HG03025 (cell line): Measurements from ENCODE around the gene SLC6A3.
"Not testable (repeated sequence)": the region's sequence is repeated elsewhere in the genome, so short reads cannot be mapped to it uniquely, and the experiment has no call there.

Source experiments
- ATAC-seq: cut with Tn5 transposase; IDR thresholded peaks from one replicate; pipeline ENCODE4 v1.9.1; 2021; ENCODE audit warnings: mild to moderate bottlenecking, moderate library complexity; ENCODE audit not compliant: unreplicated experiment, low FRiP score

The SLC6A3 gene

DNA sequence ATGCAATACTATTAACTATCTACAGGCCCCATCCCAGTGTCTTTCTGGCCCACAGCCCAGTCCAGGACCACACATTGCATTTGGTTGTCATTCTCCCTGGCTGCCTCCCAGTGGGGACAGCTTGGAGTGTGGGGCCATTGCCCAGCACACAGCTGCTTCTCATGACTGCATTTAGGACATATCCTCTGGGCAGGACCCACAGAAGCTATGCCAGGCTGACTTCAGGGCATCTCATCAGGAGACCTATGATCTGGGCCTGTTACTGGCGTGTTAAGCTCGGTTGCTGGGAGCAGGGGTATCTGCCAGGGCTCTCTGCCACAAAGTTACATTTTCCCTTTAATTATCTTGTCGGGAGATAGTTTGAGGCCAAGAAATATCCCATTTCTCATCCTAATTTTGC is 68.3 kb downstream of the SLC6A3 start:
- no peak for ATAC-seq

DNA sequence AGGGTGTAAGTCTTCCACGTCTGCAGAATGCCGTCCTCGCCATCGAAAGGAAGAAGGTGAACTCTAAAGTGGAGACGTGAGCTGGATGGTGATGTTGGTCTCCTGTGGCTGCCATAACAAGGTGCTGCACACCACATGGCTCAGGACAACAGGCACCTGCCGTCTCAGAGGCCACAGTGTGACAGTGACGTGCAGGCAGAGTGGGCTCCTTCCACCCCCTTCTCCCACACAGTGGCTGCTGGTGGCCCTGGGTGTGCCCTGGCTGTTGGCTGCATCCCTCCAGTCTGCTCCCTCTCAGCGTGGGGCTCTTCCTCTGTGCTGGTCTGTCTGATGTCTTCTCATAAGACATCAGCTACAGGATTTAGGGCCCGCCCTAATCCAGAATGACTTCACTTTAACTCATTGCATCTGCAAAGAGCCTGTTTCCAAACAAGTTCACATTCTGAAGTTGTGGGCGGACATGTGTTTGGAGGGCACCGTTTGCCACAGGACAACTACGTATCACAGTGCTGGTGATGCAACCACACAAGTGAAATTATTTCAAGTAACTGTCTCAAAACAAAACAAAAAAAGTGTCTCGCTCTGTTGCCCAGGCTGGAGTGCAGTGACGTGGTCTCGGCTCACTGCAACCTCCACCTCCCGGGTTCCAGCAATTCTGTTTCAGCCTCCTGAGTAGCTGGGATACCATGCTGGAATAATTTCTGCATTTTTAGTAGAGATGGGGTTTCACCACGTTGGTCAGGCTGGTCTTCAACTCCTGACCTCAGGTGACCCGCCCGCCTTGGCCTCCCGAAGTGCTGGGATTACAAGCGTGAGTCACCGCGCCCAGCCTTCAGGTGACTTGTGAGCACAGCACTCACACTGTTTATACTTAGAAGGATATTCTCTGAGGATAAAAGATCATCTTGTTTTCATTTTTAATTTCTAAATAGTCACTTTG is 69.1 kb downstream of the SLC6A3 start:
- ATAC-seq: no peak

DNA sequence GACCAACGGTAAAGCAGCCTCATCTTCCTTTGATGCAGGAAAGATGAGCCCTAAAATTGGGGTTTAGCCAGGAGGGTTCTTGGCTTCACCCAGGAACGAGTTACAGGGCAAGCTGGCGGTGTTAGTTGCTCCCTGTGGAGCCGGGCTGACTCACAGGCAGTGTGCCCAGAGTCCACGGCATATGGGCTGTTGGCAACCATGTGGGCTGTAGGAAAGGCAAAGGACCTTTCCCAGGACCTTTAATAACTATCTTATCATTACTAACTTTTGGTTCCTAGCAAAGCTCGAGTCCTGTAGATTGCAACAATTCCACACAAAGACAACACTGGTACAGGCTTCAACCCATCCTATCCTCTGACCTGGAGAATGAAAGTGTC is 70.6 kb downstream of the SLC6A3 start:
- ATAC-seq: no peak

DNA sequence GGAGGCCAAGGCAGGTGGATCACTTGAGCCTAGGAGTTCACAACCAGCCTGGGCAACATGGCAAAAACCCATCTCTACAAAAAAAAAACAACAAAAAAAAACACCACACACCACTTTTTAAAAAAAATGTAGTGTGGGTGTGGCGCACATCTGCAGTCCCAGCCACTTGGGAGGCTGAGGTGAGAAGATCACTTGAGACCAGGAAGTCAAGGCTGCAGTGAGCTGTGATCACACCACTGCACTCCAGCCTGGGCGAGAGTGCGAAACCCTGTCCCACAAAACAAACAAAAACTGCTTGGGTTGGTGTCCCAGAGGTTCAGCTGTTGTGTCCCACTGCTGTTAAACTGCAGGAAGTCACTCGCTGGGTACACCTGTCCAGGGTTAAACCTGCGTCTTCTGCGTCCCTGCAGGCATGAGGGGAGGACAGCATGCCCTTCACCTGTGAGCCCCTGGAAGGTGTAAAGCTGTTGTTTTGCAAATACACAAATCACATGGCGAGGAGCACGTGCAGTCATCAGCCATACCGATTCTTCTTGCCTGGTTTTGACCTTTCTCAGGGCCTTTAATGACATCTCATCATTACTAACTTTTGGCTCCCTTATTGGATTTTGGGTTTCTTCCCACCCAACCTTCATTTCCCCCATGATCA is 71.1 kb downstream of the SLC6A3 start:
- no peak for ATAC-seq

DNA sequence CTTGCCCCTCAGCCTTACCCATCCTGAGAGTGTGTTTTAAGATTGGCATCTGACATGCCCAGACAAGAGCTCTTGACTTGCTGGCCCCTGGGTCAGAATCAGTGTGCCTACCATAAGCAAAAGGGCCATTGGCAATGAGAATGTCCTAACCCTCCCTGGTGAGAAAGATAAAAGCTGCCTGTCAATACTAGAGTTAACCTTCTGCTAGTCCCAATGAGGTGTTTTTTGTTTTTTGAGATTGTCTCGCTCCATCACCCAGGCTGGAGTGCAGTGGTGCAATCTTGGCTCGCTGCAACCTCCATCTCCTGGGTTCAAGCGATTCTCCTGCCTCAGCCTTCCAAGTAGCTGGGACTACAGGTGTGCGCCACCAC is 73.3 kb downstream of the SLC6A3 start:
- ATAC-seq: not testable (repeated sequence)

DNA sequence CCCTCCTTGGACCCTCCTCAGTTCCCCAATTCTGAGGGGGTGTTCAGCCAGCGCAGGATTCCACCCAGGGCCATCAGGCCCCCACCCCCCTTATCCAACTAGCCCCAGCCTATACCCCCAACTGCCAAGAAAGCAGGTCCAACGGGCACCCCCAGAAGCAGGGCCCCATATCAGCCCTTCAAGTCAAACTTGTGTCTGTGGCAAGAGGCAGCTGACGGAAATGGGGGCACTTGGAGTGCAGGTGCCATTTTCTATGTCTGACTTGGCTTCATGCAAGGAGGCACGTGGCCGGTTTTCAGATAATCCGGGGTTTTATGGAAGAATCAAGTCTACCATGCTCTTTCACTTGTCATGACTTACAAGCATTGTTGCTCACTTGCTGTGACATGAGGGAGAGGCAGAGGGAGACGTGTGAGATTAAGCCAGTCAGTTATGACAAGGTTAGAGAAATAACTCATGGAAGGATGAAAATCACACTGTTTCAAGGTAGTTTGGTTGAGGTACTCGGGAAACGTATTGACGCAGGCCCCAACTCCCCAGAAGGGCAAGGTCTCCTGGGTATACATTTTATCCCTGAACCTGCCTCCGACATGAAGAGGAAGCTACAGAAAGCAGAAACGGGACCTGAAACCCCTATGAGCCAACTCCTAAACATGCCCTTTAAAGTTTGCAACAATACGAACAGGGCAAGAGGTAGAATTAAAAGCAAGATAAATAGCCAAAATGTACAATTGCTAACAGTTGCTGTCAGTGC is 73.8 kb downstream of the SLC6A3 start:
- no peak for ATAC-seq

DNA sequence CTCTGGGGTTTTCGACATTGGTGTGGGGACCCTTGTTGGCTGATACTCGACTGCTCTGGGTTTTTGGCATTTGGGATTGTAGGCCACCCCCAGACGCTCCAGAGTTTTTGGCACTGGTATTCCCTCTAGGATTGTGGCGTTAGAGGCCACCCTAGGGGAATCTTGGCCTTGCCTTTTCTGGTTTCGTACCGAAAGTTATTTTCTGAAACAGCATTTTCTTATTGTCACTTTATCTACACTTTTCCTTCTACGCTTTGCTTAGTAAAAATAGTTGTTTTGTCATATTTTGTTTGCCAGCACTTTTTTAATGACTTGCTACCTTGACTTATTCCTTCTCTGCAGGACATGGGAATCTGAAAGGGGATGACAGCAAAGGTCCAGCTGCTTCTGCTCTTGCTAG is 75.2 kb downstream of the SLC6A3 start:
- no peak for ATAC-seq

DNA sequence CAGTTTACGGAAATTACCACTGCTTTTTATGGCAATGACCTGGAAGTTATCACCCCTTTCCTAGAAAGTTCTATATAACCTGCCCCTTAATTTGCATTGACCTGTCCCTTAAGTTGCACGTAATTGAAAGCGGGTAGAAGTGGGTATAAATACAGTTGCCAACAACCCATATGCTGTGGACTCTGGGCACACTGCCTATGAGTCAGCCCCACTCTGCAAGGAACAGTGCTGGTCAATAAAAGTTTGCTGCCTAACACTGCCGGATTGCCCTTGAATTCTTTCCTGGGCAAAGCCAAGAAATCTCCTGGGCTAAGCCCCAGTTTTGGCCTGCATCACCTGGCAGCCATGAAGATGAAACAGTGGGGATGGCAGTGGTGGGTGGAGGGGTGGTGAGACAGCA is 76.5 kb downstream of the SLC6A3 start:
- ATAC-seq: no peak

DNA sequence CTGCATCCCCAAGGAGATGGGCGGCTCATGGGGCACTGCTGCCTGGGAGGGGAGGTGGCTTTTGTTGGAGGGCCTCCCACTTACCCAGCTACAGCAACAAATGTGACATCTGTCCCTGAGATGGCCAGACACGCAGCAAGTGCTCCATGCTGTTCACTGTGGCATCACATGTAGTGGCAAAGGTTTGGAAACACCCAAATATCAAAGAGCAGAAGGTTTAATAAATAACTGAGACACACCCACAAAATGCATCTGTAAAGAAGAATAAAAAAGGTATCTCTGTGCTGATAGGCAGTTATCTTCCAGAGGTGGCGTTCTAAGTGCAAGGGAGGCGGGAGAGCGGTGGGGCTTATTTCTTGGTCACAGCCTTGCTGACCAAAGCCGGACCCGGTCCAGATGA is 77.0 kb downstream of the SLC6A3 start:
- ATAC-seq: no peak

DNA sequence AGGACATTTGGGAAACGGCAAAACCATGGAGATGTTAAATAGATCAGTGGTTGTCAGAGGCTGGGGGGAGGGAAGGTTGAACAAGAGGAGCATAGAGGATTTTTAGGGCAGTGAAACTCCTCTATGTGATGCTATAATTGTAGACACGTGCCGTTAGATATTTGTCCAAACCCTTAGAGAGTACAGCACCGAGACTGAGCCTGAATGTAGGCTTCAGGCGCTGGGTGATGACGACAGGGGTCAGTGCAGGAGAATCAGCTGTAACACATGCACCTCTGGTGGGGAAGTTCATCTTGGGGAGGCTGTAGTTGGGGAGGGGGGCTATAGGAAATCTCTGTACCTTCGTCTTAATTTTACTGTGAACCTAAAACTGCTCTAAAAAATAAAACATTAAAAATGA is 78.1 kb downstream of the SLC6A3 start:
- ATAC-seq: no peak

DNA sequence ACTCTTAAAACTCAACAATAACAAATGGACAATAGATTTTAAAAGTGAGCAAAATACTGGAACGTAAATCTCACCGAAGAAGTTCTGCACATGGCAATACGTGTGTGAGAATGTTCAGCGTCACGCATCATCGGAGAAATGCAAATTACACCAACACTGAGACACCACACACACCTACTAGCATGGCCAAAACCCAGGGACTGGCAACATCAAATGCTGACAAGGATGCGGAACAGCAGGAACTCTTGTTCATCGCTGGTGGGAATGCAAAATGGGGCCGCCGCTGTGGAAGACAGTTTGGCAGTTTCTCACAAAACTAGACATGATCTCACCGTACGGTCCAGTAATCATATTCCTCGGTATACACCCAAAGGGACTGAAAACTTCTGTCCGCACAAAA is 78.7 kb downstream of the SLC6A3 start:
- ATAC-seq: no peak

DNA sequence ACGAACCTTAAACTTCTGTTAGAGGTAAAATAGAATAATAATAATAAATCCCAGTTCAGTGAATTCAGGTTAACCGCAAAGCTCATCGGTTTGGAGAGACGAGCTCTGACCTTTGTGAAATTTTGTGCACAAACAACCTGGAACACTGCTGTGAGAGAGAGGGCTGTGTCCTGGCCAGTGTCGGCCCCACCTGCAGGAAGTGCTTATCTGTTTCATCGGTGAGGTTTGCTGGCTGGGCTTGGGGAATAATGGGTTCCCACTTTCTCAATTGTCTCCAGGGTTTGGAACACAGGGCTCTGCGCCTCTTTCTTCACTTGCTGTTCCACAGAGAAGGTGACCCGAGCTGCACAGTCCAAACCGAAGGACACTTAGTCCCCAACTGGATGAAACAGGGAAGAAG is 81.0 kb downstream of the SLC6A3 start:
- no peak for ATAC-seq

DNA sequence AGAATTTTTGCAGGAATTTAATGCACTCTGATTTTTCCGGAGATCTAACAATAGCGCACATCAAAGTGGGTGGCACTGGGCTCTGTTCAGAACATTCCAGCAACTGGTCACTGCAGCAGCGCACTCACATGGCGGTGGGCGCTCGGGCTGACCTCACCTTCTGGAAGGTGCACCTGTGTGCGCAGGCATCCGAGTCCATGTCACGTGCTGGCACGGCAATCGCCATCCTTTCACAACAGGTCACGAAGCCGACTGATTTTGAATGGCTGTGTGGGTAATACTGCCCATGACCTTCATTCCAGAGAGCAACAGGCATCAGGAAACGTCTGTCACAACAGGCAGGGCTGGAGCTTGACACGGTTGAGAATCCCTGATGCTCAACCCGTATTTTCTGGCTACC is 81.7 kb downstream of the SLC6A3 start:
- ATAC-seq: no peak

DNA sequence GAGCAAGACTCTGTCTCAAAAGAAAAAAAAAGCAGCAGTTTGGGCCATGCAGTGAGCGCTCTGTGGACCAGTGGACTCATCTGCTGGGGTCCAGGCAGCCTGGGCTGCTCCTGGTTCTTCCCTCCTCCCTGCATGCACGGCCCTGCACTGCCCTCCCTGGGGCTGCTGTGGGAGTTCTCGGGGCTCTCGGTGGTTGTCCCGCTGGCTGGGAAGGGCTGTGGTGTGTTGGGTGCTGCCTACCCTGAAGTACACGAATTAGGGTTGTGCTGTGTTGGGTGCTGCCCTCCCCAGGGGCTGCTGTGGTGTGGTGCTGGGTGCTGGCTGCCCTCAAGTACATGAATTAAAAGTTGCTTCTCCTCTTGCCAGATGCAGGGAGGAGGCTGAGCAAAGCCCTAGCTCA is 82.1 kb downstream of the SLC6A3 start:
- ATAC-seq: no peak

DNA sequence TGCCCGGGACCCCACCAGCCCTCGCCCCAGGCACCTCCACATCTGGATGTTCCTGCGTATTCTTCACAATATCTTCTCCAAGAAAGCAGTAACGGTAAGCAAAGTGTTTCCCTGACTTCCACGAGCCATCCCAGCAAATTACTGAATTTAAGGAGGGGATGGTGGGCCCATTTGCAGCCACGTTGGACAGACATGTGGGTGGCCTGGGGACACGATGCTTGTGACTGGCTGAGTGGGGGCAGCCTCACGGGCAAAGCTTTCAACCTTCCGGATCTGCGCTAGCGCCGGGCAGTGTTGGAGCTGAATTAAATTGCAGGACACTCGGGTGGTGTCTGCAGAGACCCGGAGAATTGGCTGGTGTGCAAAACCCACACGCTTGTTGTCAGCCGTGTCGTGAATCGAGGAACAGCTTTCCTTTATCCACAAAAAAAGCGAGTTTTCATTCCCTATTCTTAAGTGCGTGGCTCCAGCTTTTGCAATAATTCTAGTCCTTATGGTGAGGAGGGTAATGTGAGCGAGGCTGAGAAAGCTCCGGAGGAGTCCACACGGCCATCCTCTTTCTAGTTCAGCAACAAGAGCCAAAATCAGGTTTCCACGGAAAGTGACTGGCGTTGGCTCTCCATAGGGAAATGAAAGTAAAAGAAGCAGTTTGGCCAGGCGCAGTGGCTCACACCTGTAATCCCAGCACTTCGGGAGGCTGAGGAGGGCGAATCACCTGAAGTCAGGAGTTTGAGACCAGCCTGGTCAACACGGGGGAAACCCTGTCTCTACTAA is 82.8 kb downstream of the SLC6A3 start:
- ATAC-seq: no peak

DNA sequence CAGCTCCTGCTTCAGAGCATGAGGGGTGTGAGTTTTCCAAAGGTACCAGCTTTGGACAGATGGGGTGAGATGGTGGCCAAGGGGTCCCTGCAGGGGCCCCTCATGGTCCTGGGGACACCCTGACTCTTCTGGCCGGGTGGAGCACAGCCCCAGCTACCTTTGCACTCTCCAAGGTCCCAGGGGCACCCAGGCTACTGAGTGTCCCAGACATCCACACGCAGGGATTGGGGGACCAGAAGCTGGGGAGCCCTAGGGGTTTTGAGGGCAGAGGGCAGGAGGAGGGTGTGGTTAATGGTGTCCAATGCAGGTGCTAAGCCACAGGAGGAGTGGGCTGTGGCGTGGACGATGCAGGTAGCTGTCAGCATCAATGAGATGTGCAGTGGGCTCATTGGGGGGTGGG is 84.4 kb downstream of the SLC6A3 start:
- no peak for ATAC-seq

DNA sequence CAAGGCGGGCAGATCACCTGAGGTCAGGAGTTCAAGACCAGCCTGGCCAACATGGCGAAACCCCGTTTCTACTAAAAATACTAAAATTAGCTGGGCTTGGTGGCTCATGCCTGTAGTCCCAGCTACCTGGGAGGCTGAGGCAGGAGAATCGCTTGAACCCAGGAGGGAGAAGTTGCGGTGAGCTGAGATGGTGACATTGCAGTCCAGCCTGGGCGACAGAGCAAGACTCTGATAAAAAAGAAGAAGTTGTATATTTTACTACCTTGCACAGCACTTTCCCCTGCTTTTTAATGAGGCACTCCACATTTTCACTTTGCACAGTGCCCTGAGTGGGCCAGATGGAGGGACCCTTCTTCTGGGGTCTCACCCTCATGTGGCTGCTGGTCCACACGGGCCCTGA is 84.9 kb downstream of the SLC6A3 start:
- not testable (repeated sequence) for ATAC-seq

DNA sequence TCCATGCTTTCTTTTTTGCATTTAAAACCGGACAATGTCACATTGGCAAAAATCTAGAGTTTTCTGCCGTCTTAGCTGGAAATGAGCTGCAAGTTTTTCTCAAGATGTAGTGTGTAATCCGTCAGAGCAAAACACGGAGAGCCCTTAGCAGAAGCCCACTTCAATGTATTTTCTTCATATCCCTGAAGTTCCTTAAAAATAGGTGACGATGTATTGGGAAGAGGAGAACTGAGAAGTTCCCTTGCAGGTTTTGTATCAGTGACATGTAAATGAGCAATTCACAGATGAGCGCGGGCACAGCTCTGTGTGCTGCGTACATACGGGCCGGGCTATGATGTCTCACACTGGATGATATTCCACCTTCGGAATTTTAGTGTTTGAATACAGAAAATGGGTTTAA is 85.5 kb downstream of the SLC6A3 start:
- ATAC-seq: no peak

DNA sequence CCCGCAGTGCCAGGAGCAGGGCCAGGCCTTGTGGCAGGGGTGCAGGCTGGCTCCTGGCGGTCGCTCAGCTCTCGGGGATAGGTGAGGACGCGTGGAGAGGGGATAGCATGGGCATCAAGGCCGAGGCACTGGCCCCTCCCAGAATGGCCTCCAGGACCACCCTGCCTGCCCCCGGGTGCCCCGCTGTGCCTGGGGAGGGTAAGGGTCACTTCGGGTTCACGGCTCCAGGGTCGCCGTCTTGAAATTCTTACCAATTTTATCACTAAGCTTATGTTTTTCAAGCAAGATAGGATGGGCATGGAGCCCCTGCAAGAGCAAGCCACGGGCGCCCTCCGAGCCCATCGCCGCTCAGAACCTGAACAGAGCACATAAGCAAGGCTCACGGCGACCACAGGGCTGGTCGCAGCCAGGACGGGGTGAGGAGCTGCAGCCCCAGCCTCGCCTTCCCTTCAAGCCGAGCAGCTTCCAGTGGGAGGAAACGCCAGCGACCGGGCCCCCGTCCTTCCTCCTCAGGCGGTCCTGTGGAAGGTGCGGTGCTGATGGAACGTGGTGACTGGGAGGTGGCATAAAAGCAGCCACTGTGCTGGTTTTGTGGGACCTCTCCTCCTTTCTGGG is 86.1 kb downstream of the SLC6A3 start:
- ATAC-seq: no peak

DNA sequence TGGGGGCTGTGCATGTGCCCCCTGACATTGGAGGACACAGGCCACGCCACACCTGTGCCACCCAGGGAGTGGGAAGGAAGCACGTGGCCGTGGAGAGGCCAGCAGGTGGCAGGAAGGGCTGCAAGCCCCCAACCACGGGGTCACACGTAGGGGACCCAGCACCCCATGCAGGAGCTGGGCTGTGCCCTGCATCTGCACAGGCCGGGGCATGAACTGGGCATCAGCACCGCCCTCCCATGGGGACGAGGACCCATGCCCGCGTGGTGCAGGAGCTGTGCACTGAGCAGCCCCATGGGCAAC is 86.6 kb downstream of the SLC6A3 start:
- ATAC-seq: no peak
